ENCODE results near the gene SPDYE1.
"Not testable (repeated sequence)": the region's sequence is repeated elsewhere in the genome, so short reads cannot be mapped to it uniquely, and the experiment has no call there.

DNA sequence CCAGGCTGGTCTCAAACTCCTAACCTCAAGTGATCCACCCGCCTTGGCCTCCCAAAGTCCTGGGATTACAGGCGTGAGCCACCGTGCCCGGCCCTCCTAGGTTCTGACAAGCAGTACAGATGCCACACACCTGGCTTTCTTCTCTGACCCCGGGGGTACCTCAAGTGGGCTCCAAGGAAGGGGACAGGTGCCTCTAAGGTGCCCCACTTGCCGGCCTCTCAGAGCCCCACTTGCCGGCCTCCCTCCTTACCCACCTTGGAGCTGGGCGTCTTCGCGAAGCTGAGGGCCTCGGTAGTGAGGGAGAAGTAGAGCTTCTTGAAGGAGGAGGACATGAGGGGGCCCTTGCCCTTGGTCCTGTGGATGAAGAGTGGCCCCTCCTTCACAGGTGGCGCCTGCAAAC lies 40.9 kb downstream of the SPDYE1 start:
- TF ChIP-seq, protein P1, sequence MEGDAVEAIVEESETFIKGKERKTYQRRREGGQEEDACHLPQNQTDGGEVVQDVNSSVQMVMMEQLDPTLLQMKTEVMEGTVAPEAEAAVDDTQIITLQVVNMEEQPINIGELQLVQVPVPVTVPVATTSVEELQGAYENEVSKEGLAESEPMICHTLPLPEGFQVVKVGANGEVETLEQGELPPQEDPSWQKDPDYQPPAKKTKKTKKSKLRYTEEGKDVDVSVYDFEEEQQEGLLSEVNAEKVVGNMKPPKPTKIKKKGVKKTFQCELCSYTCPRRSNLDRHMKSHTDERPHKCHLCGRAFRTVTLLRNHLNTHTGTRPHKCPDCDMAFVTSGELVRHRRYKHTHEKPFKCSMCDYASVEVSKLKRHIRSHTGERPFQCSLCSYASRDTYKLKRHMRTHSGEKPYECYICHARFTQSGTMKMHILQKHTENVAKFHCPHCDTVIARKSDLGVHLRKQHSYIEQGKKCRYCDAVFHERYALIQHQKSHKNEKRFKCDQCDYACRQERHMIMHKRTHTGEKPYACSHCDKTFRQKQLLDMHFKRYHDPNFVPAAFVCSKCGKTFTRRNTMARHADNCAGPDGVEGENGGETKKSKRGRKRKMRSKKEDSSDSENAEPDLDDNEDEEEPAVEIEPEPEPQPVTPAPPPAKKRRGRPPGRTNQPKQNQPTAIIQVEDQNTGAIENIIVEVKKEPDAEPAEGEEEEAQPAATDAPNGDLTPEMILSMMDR (IDR thresholded peaks at IDR 0.05; ENCODE audit: low read length): not testable (repeated sequence)
- not testable (repeated sequence) for TF ChIP-seq EZH2 (IDR thresholded peaks at IDR 0.05; ENCODE audit: borderline replicate concordance, low read length)

Measured in OCI-LY1 (cell line).